GM06990 (cell line): ENCODE data around the gene SLC51A.
"Not testable (repeated sequence)": the region's sequence is repeated elsewhere in the genome, so short reads cannot be mapped to it uniquely, and the experiment has no call there.

ENCODE experiments used
- DNase-seq: peaks from one replicate; pipeline ENCODE4 v3.0.0-alpha.2; 2011; ENCODE audit not compliant: insufficient read length; ENCODE audit errors: extremely low read depth
- H3K27me3 ChIP-seq: replicated peaks from 2 replicates; pipeline ENCODE4 v1.6.0; 2011; ENCODE audit warnings: low read length; ENCODE audit not compliant: control insufficient read depth, insufficient read depth
- H3K36me3 ChIP-seq: 2 replicates; pipeline ENCODE4 v1.5.1; 2011; ENCODE audit warnings: low read length; ENCODE audit not compliant: control insufficient read depth, insufficient read depth
- H3K4me3 ChIP-seq: replicated peaks from 2 replicates; pipeline ENCODE4 v1.5.1; 2011; ENCODE audit warnings: low read depth, mild to moderate bottlenecking, control low read depth, low read length
- TF ChIP-seq, protein P1 (sequence below): IDR thresholded peaks from 2 replicates; pipeline ENCODE4 v1.5.1; 2011; ENCODE audit warnings: low read length, control low read depth, mild to moderate bottlenecking, inconsistent platforms; ENCODE audit not compliant: insufficient read depth, poor library complexity, severe bottlenecking

SLC51A gene

DNA sequence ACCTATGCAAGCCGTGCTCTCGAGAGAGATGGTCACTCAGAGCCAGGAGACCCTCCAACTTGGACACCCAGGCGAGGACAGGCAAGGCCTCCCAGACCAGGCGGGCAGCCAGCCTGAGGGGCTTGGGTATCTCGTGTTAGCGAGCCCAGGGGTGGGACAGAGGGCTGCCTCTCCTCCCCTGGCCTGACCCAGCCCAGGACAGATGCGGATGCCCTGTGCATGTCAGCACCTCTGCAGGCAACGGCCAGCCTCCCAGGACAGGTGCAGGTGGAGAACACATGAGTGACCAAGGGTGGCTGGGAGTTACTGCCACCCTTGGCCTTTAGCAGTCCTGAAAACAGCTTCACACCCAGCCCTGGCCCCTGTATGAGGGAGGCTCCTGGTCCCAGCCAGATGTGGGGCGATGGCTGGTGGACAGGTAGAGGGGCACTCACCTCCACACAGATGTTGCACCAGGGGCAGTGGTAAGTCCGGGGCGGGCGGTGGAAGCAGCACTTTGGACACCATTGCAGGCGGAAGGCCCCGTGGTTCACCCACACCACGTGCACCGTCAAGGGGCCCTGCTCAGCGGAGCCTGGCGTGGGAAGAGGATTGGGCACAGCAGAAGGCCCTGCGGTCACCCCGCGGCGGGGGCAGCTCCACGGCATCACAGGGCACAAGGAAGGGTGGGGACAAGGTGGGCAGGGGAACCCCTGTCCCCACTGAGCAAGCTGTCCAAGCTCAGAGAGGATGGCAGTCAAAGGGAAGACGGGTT lies 7.2 kb upstream of the SLC51A start:
- no peaks in the 10 kb centered on the region for H3K27me3 ChIP-seq
- DNase-seq, result no peak
- H3K4me3 ChIP-seq, result no peak overlapping the region
- no peaks in the 10 kb centered on the region for H3K36me3 ChIP-seq
- TF ChIP-seq, protein P1, sequence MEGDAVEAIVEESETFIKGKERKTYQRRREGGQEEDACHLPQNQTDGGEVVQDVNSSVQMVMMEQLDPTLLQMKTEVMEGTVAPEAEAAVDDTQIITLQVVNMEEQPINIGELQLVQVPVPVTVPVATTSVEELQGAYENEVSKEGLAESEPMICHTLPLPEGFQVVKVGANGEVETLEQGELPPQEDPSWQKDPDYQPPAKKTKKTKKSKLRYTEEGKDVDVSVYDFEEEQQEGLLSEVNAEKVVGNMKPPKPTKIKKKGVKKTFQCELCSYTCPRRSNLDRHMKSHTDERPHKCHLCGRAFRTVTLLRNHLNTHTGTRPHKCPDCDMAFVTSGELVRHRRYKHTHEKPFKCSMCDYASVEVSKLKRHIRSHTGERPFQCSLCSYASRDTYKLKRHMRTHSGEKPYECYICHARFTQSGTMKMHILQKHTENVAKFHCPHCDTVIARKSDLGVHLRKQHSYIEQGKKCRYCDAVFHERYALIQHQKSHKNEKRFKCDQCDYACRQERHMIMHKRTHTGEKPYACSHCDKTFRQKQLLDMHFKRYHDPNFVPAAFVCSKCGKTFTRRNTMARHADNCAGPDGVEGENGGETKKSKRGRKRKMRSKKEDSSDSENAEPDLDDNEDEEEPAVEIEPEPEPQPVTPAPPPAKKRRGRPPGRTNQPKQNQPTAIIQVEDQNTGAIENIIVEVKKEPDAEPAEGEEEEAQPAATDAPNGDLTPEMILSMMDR, result no peak

- not testable (repeated sequence) for H3K36me3 ChIP-seq, H3K4me3 ChIP-seq, H3K27me3 ChIP-seq, DNase-seq
Measured at GRCh38 chr3:196209944-196210672, 6.2 kb upstream of the SLC51A start.

DNA sequence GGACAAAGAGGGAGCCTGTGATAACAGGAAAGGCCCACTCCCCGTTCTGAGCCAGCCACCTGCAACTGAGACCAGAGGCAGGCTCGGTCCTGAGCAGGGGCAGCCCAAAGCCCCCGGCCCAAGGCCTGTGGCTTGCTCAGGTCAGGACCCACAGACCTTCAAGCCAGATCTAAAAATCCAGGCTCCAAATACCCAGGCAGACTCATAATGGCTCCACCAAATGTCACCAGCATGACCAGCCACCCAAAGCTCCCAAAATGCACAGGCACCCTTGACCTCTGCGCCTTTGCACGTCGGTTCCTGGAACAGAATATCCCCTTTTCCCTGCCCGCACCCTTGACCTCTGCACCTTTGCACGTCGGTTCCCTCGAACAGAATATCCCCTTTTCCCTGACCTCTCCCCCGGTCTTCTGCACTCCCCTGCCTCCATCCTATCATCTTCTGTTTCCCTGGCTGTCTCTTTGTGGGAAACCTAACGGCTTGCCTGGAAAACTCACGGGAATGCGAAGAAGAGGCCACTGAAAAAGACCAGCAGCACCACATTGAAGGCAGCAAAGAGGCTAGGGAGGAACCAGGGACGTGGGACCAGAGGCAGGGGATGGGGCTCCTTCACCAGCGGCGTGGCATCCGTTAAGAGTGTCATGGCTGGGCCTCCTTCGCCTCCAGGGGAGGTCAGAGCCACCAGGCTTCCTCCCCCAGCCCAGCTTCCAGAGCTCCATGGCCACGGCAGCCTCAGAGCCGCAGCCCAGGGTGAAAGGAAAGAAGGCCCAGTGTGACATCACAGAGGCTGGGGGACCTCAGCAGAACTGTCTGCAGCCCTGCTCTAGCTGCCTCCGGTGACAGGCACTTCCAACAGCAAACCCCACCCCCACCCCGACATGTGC lies 5.4 kb upstream of the SLC51A start, which contains the start of gene ZDHHC19:
Gene ZDHHC19 (minus strand): TSS at position 728 of the 884 bp plus-strand sequence. CDS start 85 bp downstream, at position 643.
- H3K27me3 ChIP-seq, result no peaks in the 10 kb centered on the region
- no peak within 1 kb of the TSS for H3K4me3 ChIP-seq
- no peak for DNase-seq
- TF ChIP-seq, protein P1, result no peak
- H3K36me3 ChIP-seq, result no peaks in the 10 kb centered on the region

DNA sequence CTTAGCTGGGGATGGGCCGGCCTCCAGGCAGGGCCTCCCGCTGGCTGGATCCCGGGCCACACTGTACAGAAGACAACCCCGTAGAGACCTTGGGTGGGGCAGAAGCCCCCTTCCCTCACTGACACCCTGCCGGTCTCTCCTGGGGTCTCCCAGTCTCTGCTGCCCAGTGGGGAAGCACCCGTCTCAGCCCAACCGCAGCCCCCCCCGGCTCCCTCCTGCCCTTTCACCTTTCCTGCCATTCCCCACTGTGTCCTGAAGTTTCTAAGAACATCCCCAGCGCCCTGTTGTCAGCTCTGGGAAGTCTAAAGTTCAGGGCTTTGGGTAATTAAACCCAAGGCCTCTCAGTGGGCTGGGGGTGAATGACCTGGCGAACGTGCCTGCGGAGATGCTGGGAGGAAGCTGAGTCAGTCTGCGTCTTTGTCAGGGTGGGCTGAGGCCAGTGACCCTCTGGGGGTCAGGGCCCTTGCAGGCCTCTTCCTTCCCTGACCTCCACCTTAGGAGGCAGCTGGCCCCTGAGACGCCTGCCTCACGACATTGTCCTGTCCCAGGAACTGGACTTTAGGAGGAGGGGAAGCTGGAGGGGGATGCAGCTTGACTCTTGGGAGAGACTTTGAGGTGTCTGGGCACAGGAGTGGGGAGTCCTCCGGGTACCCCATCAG lies 1.4 kb upstream of the SLC51A start:
- Histone ChIP-seq H3K27me3 (no peaks in the 10 kb centered on the region), H3K4me3 (no peak overlapping the region), H3K36me3 (no peaks in the 10 kb centered on the region)
- no peak for DNase-seq
- TF ChIP-seq, protein P1, result no peak

- DNase-seq, result no peak
- no peaks in the 10 kb centered on the region for H3K27me3 ChIP-seq
- TF ChIP-seq, protein P1, result no peak
- H3K4me3 ChIP-seq, result no peak overlapping the region
- no peaks in the 10 kb centered on the region for H3K36me3 ChIP-seq
Measured at GRCh38 chr3:196215493-196216020, 777 bp upstream of the SLC51A start.
